Measurements from ENCODE around the gene L1TD1.

DNA sequence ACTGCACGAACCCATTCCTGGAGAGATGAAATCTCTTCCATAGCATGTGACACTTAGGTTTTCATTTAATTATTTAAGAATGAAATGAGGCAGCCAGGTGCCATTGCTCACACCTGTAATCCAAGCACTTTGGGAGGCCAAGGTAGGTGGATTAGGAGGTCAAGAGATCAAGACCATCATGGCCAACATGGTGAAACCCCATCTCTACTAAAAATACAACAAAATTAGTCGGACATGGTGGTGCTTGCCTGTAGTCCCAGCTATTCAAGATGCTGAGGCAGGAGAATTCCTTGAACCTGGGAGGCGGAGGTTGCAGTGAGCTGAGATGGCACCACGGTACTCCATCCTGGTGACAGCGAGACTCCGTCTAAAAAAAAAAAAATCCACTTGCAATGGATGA, 17.8 kb downstream of the L1TD1 start:
- TF ChIP-seq, protein P1, sequence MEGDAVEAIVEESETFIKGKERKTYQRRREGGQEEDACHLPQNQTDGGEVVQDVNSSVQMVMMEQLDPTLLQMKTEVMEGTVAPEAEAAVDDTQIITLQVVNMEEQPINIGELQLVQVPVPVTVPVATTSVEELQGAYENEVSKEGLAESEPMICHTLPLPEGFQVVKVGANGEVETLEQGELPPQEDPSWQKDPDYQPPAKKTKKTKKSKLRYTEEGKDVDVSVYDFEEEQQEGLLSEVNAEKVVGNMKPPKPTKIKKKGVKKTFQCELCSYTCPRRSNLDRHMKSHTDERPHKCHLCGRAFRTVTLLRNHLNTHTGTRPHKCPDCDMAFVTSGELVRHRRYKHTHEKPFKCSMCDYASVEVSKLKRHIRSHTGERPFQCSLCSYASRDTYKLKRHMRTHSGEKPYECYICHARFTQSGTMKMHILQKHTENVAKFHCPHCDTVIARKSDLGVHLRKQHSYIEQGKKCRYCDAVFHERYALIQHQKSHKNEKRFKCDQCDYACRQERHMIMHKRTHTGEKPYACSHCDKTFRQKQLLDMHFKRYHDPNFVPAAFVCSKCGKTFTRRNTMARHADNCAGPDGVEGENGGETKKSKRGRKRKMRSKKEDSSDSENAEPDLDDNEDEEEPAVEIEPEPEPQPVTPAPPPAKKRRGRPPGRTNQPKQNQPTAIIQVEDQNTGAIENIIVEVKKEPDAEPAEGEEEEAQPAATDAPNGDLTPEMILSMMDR (IDR thresholded peaks at IDR 0.05) = no peak
- TF ChIP-seq POLR2A (IDR thresholded peaks at IDR 0.05) = no peak
- no peak for TF ChIP-seq POLR2AphosphoS5 (IDR thresholded peaks at IDR 0.05)

All from breast epithelium (tissue), 3 donors.